ENCODE results near the gene BCL11B.

Gene BCL11B

GRCh38 chr14:99171396-99171795 lies 100.6 kb downstream of the BCL11B start:
- ChIA-PET POLR2A (no interaction called here), CTCF (interaction anchor here (2.5 kb wide), 1 partner anchor 11 kb away, joined by 7 read pairs; no protein-coding TSS in a partner anchor)
- no peak for DNase-seq (ENCODE audit: extremely low spot score)
- no peak for TF ChIP-seq CTCF (IDR thresholded peaks at IDR 0.05; ENCODE audit: control extremely low read depth, extremely low read depth, low read depth, missing control alignments)

- no peak for TF ChIP-seq CTCF (IDR thresholded peaks at IDR 0.05; ENCODE audit: control extremely low read depth, extremely low read depth, low read depth, missing control alignments)
- ChIA-PET CTCF (interaction anchor here (2.5 kb wide), 1 partner anchor 9 kb away, joined by 7 read pairs; no protein-coding TSS in a partner anchor), POLR2A (no interaction called here)
- no peak for DNase-seq (ENCODE audit: extremely low spot score)
Observed at GRCh38 chr14:99169776-99170356, 102.1 kb downstream of the BCL11B start.

GRCh38 chr14:99168330-99168729 lies 103.7 kb downstream of the BCL11B start:
- TF ChIP-seq CTCF (IDR thresholded peaks at IDR 0.05; ENCODE audit: control extremely low read depth, extremely low read depth, low read depth, missing control alignments): no peak
- CTCF ChIA-PET: no interaction called here
- DNase-seq (ENCODE audit: extremely low spot score): no peak
- POLR2A ChIA-PET: no interaction called here

- no peak for TF ChIP-seq CTCF (IDR thresholded peaks at IDR 0.05; ENCODE audit: control extremely low read depth, extremely low read depth, low read depth, missing control alignments)
- POLR2A ChIA-PET: no interaction called here
- DNase-seq (ENCODE audit: extremely low spot score): no peak
- CTCF ChIA-PET: no interaction called here
Observed at GRCh38 chr14:99166506-99166905, 105.5 kb downstream of the BCL11B start.

- CTCF ChIA-PET: interaction anchor here (0.8 kb wide), 1 partner anchor 10 kb away, joined by 3 read pairs; no protein-coding TSS in a partner anchor
- POLR2A ChIA-PET: no interaction called here
- no peak for TF ChIP-seq CTCF (IDR thresholded peaks at IDR 0.05; ENCODE audit: control extremely low read depth, extremely low read depth, low read depth, missing control alignments)
- no peak for DNase-seq (ENCODE audit: extremely low spot score)
Observed at GRCh38 chr14:99164712-99165111, 107.3 kb downstream of the BCL11B start.

- TF ChIP-seq CTCF (IDR thresholded peaks at IDR 0.05; ENCODE audit: control extremely low read depth, extremely low read depth, low read depth, missing control alignments): no peak
- POLR2A ChIA-PET: no interaction called here
- DNase-seq (ENCODE audit: extremely low spot score): no peak
- CTCF ChIA-PET: no interaction called here
Observed at GRCh38 chr14:99163446-99163845, 108.6 kb downstream of the BCL11B start.

Data from GM10248 (cell line).